HEK293 (cell line): ENCODE measurements around the gene EXD3.

ENCODE experiments used
- CTCF ChIA-PET: fragments of 350-600 bp; formaldehyde crosslinking; extraction: SDS; loops from one replicate; lab custom pipeline; 2021; ENCODE audit warnings: antibody characterized with exemption; lab: Yijun Ruan, JAX
- POLR2A ChIA-PET: fragments of 300-600 bp; formaldehyde crosslinking; extraction: SDS; loops from one replicate; lab custom pipeline; 2020; ENCODE audit warnings: antibody characterized with exemption, inconsistent platforms; lab: Yijun Ruan, JAX
- H3K27ac ChIP-seq: fragments of 200-500 bp; sonication (Bioruptor generic); 2 replicates; pipeline ENCODE4 v1.5.1; 2014; ENCODE audit warnings: low read depth, low read length, control low read depth, inconsistent platforms; ENCODE audit errors: extremely low read depth
- H3K36me3 ChIP-seq, 2 experiments: fragments of 200-500 bp in 1 of 2; sonication (Bioruptor generic) in 1 of 2; 1 replicate in 1 of 2; 2 replicates in 1 of 2; pipeline ENCODE4 v1.5.1; 2014 to 2017; ENCODE audit warnings: inconsistent platforms in 2 of 2, low read length in 2 of 2; ENCODE audit not compliant: control insufficient read depth in 2 of 2, insufficient read depth in 1 of 2
- H3K4me1 ChIP-seq: fragments of 200-500 bp; sonication (Bioruptor generic); 2 replicates; pipeline ENCODE4 v1.5.1; 2014; ENCODE audit warnings: mild to moderate bottlenecking, low read length, inconsistent platforms; ENCODE audit not compliant: control insufficient read depth, insufficient read depth
- H3K4me3 ChIP-seq: 2 replicates; pipeline ENCODE4 v1.5.1; 2011; ENCODE audit warnings: low read depth, mild to moderate bottlenecking, control low read depth, low read length, moderate library complexity
- H3K9me3 ChIP-seq: fragments of 200-500 bp; sonication (Bioruptor generic); 2 replicates; pipeline ENCODE4 v1.5.1; 2014; ENCODE audit warnings: low read depth, low read length, inconsistent platforms; ENCODE audit not compliant: control insufficient read depth, insufficient read depth
- HOXC10 ChIP-seq: sonication (generic); formaldehyde crosslinking; IDR thresholded peaks from 2 replicates; pipeline ENCODE4 v1.8.1; 2023; ENCODE audit warnings: mild to moderate bottlenecking, missing genetic modification reagents
- PRDM6 ChIP-seq: fragments of 450-650 bp; formaldehyde crosslinking; IDR thresholded peaks from 2 replicates; pipeline ENCODE4 v1.5.1; 2017; ENCODE audit warnings: missing biosample characterization, missing genetic modification characterization
- RBAK ChIP-seq: fragments of 450-650 bp; formaldehyde crosslinking; IDR thresholded peaks from 2 replicates; pipeline ENCODE4 v1.5.1; 2016; ENCODE audit warnings: missing biosample characterization, missing genetic modification characterization
- SALL2 ChIP-seq: fragments of 450-650 bp; formaldehyde crosslinking; IDR thresholded peaks from 2 replicates; pipeline ENCODE4 v1.5.0; 2017; ENCODE audit warnings: missing biosample characterization, mild to moderate bottlenecking, missing genetic modification characterization, borderline replicate concordance
- ZNF121 ChIP-seq: fragments of 450-650 bp; formaldehyde crosslinking; IDR thresholded peaks from 2 replicates; pipeline ENCODE4 v1.5.1; 2016; ENCODE audit warnings: missing biosample characterization, missing genetic modification characterization
- ZNF138 ChIP-seq: fragments of 450-650 bp; formaldehyde crosslinking; IDR thresholded peaks from 2 replicates; pipeline ENCODE4 v1.5.1; 2016; ENCODE audit warnings: missing biosample characterization, missing genetic modification characterization, borderline replicate concordance
- ZNF146 ChIP-seq: fragments of 450-650 bp; formaldehyde crosslinking; IDR thresholded peaks from 2 replicates; pipeline ENCODE4 v1.5.1; 2016; ENCODE audit warnings: missing biosample characterization, missing genetic modification characterization
- ZNF221 ChIP-seq: fragments of 450-650 bp; formaldehyde crosslinking; IDR thresholded peaks from 2 replicates; pipeline ENCODE4 v1.5.1; 2017; ENCODE audit warnings: missing biosample characterization, missing genetic modification characterization, borderline replicate concordance
- ZNF366 ChIP-seq: fragments of 450-650 bp; formaldehyde crosslinking; conservative IDR thresholded peaks from 2 replicates; pipeline ENCODE4 v1.5.1; 2016; ENCODE audit warnings: missing biosample characterization, missing genetic modification characterization
- ZNF37A ChIP-seq: fragments of 450-650 bp; IDR thresholded peaks from 2 replicates; pipeline ENCODE4 v1.5.1; 2018; ENCODE audit warnings: missing biosample characterization, missing genetic modification characterization
- ZNF398 ChIP-seq: fragments of 450-650 bp; formaldehyde crosslinking; IDR thresholded peaks from 2 replicates; pipeline ENCODE4 v1.5.1; 2017; ENCODE audit warnings: missing biosample characterization, missing genetic modification characterization
- ZNF510 ChIP-seq: fragments of 450-650 bp; formaldehyde crosslinking; IDR thresholded peaks from 2 replicates; pipeline ENCODE4 v1.5.1; 2018; ENCODE audit warnings: mild to moderate bottlenecking, missing genetic modification characterization, missing biosample characterization; ENCODE audit not compliant: insufficient replicate concordance
- ZNF600 ChIP-seq: fragments of 450-650 bp; formaldehyde crosslinking; IDR thresholded peaks from 2 replicates; pipeline ENCODE4 v1.5.1; 2016; ENCODE audit warnings: missing biosample characterization, missing genetic modification characterization
- ZNF654 ChIP-seq: fragments of 450-650 bp; formaldehyde crosslinking; IDR thresholded peaks from 2 replicates; pipeline ENCODE4 v1.5.1; 2016; ENCODE audit warnings: low read depth, missing biosample characterization, missing genetic modification characterization
- ZNF658 ChIP-seq: fragments of 450-650 bp; formaldehyde crosslinking; IDR thresholded peaks from 2 replicates; pipeline ENCODE4; 2016; ENCODE audit warnings: missing biosample characterization, missing genetic modification characterization
- TF ChIP-seq, protein P1 (sequence below): fragments of 450-650 bp; IDR thresholded peaks from 2 replicates; pipeline ENCODE4 v1.5.1; 2018; ENCODE audit warnings: missing biosample characterization, missing genetic modification characterization
- TF ChIP-seq, protein P2 (sequence below): fragments of 450-650 bp; formaldehyde crosslinking; IDR thresholded peaks from 2 replicates; pipeline ENCODE4 v1.5.1; 2017; ENCODE audit warnings: missing biosample characterization, missing genetic modification characterization

Gene EXD3

GRCh38 chr9:137280474-137281344, 142.3 kb downstream of the EXD3 start:
- no peaks in the 10 kb centered on the region for H3K9me3 ChIP-seq
- H3K36me3 ChIP-seq: peaks cover 0 to 7% of the 10 kb centered on the region in 2 experiments; a peak in 1 of 3 replicates
- ChIA-PET CTCF (interaction anchor here (0.6 to 1.4 kb wide), 2 partner anchors 44 to 51 kb away, joined by 3 to 5 read pairs; no protein-coding TSS in a partner anchor), POLR2A (no interaction called here)
- TF ChIP-seq ZNF121 (tag by site-specific recombination): no peak
- TF ChIP-seq PRDM6: no peak
- TF ChIP-seq ZNF146 (tag by site-specific recombination): no peak
- TF ChIP-seq ZNF37A: no peak
- TF ChIP-seq, protein P1, sequence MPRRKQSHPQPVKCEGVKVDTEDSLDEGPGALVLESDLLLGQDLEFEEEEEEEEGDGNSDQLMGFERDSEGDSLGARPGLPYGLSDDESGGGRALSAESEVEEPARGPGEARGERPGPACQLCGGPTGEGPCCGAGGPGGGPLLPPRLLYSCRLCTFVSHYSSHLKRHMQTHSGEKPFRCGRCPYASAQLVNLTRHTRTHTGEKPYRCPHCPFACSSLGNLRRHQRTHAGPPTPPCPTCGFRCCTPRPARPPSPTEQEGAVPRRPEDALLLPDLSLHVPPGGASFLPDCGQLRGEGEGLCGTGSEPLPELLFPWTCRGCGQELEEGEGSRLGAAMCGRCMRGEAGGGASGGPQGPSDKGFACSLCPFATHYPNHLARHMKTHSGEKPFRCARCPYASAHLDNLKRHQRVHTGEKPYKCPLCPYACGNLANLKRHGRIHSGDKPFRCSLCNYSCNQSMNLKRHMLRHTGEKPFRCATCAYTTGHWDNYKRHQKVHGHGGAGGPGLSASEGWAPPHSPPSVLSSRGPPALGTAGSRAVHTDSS (tag by site-specific recombination): no peak
- no peak for TF ChIP-seq ZNF510 (tag by site-specific recombination)
- TF ChIP-seq, protein P2, sequence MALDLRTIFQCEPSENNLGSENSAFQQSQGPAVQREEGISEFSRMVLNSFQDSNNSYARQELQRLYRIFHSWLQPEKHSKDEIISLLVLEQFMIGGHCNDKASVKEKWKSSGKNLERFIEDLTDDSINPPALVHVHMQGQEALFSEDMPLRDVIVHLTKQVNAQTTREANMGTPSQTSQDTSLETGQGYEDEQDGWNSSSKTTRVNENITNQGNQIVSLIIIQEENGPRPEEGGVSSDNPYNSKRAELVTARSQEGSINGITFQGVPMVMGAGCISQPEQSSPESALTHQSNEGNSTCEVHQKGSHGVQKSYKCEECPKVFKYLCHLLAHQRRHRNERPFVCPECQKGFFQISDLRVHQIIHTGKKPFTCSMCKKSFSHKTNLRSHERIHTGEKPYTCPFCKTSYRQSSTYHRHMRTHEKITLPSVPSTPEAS (tag by site-specific recombination): no peak
- TF ChIP-seq HOXC10 (CRISPR knock-in tag): no peak
- TF ChIP-seq ZNF398 (tag by site-specific recombination): no peak
- TF ChIP-seq ZNF366 (tag by site-specific recombination): no peak
- TF ChIP-seq ZNF221 (tag by site-specific recombination): no peak
- no peak for TF ChIP-seq ZNF658 (tag by site-specific recombination)
- no peak for TF ChIP-seq ZNF138 (tag by site-specific recombination)
- TF ChIP-seq SALL2 (tag by site-specific recombination): no peak
- TF ChIP-seq RBAK (tag by site-specific recombination): no peak
- H3K4me3 ChIP-seq: no peak overlapping the region
- 0 out of 2 replicates have a peak, but pooled peaks cover 4% of the 10 kb centered on the region for H3K4me1 ChIP-seq
- no peak overlapping the region for H3K27ac ChIP-seq

- CTCF ChIA-PET: interaction anchor here (0.6 to 1.4 kb wide), 2 partner anchors 43 to 50 kb away, joined by 3 to 5 read pairs; no protein-coding TSS in a partner anchor
- TF ChIP-seq ZNF654 (no peak), ZNF600 (tag by site-specific recombination) (0 out of 2 replicates have a peak, but pooled peaks have one; percentile 51)
- Histone ChIP-seq H3K4me3 (no peak overlapping the region), H3K4me1 (0 out of 2 replicates have a peak, but pooled peaks cover 4% of the 10 kb centered on the region), H3K27ac (no peak overlapping the region), H3K36me3 (peaks cover 0 to 7% of the 10 kb centered on the region in 2 experiments; a peak in 1 of 3 replicates), H3K9me3 (no peaks in the 10 kb centered on the region)
- POLR2A ChIA-PET: interaction anchor here (0.7 kb wide), 2 partner anchors 13 to 15 kb away, joined by 3 read pairs; no protein-coding TSS in a partner anchor
These were observed 143.1 kb downstream of the EXD3 start for GRCh38 chr9:137279741-137280473.
